H9 (cell line): Measurements from ENCODE around the gene SELENOS. TPM values are rescaled to one million over a fixed set of nuclear protein-coding genes. Genes with fewer than 3 reads are reported as not detected.

Experiments used
- DNase-seq: peaks from one replicate; pipeline ENCODE4 v3.0.0-alpha.2; 2017
- H2AFZ ChIP-seq: one replicate; pipeline ENCODE4 v1.6.1; 2013; ENCODE audit warnings: mild to moderate bottlenecking, low read length, control low read depth, moderate library complexity
- H2AK5ac ChIP-seq: 2 replicates; pipeline ENCODE4 v1.6.1; 2013; ENCODE audit warnings: low read length, control low read depth, mixed read lengths; ENCODE audit not compliant: insufficient read length
- H2BK120ac ChIP-seq: one replicate; pipeline ENCODE4 v1.6.1; 2013; ENCODE audit warnings: low read depth, mild to moderate bottlenecking, low read length, control low read depth, inconsistent platforms; ENCODE audit not compliant: poor library complexity, severe bottlenecking
- H2BK12ac ChIP-seq: 2 replicates; pipeline ENCODE4 v1.6.1; 2013; ENCODE audit warnings: low read length, control low read depth, mixed read lengths, low read depth; ENCODE audit not compliant: insufficient read length
- H2BK15ac ChIP-seq: 2 replicates; pipeline ENCODE4 v1.6.1; 2013; ENCODE audit warnings: low read depth, low read length, control low read depth
- H2BK20ac ChIP-seq: one replicate; pipeline ENCODE4 v1.6.1; 2013; ENCODE audit warnings: low read depth, mild to moderate bottlenecking, low read length, control low read depth, inconsistent platforms; ENCODE audit not compliant: poor library complexity, severe bottlenecking
- H2BK5ac ChIP-seq: 2 replicates; pipeline ENCODE4 v1.6.1; 2013; ENCODE audit warnings: low read length, control low read depth, mixed read lengths; ENCODE audit not compliant: insufficient read length
- H3K14ac ChIP-seq: 2 replicates; pipeline ENCODE4 v1.6.1; 2013; ENCODE audit warnings: low read length, control low read depth; ENCODE audit not compliant: insufficient read depth
- H3K18ac ChIP-seq: 2 replicates; pipeline ENCODE4 v1.6.1; 2013; ENCODE audit warnings: low read depth, mild to moderate bottlenecking, mixed read lengths, low read length, control low read depth; ENCODE audit not compliant: insufficient read length
- H3K23ac ChIP-seq: 2 replicates; pipeline ENCODE4 v1.6.1; 2013; ENCODE audit warnings: low read length, control low read depth, mixed read lengths, low read depth; ENCODE audit not compliant: insufficient read length
- H3K23me2 ChIP-seq: 2 replicates; pipeline ENCODE4 v1.6.1; 2013; ENCODE audit warnings: low read depth, mild to moderate bottlenecking, mixed read lengths, low read length, control low read depth; ENCODE audit not compliant: insufficient read length, poor library complexity, severe bottlenecking
- H3K27ac ChIP-seq: 2 replicates; pipeline ENCODE4 v1.5.1; 2013; ENCODE audit warnings: low read length, control low read depth, mixed read lengths, low read depth; ENCODE audit not compliant: insufficient read length
- H3K27me3 ChIP-seq: 2 replicates; pipeline ENCODE4 v1.6.1; 2013; ENCODE audit warnings: low read length, control low read depth, inconsistent platforms; ENCODE audit not compliant: insufficient read depth
- H3K4ac ChIP-seq: 2 replicates; pipeline ENCODE4 v1.6.1; 2013; ENCODE audit warnings: low read depth, mild to moderate bottlenecking, control low read depth, inconsistent platforms, low read length, moderate library complexity
- H3K4me1 ChIP-seq: 2 replicates; pipeline ENCODE4 v1.6.1; 2013; ENCODE audit warnings: low read length, control low read depth, inconsistent platforms; ENCODE audit not compliant: insufficient read depth
- H3K4me2 ChIP-seq: 2 replicates; pipeline ENCODE4 v1.6.1; 2013; ENCODE audit warnings: low read length, control low read depth, mixed read lengths; ENCODE audit not compliant: insufficient read length, insufficient read depth
- H3K56ac ChIP-seq: 2 replicates; pipeline ENCODE4 v1.6.1; 2013; ENCODE audit warnings: low read depth, mild to moderate bottlenecking, mixed read lengths, low read length, control low read depth; ENCODE audit not compliant: insufficient read length
- H3K79me1 ChIP-seq: 2 replicates; pipeline ENCODE4 v1.6.1; 2013; ENCODE audit warnings: low read depth, mild to moderate bottlenecking, moderate library complexity, low read length, control low read depth, inconsistent platforms; ENCODE audit not compliant: insufficient read depth, poor library complexity, severe bottlenecking
- H3K79me2 ChIP-seq: 2 replicates; pipeline ENCODE4 v1.6.1; 2013; ENCODE audit warnings: low read length, control low read depth, inconsistent platforms; ENCODE audit not compliant: insufficient read depth
- H3K9ac ChIP-seq: 2 replicates; pipeline ENCODE4 v1.6.1; 2013; ENCODE audit warnings: low read length, control low read depth, mixed read lengths; ENCODE audit not compliant: insufficient read length; ENCODE audit errors: extremely low read depth
- H3K9me3 ChIP-seq: one replicate; pipeline ENCODE4 v1.6.1; 2013; ENCODE audit warnings: low read depth, low read length, inconsistent platforms; ENCODE audit not compliant: control insufficient read depth
- H3T11ph ChIP-seq: one replicate; pipeline ENCODE4 v1.6.1; 2013; ENCODE audit warnings: mild to moderate bottlenecking, low read length, control low read depth, inconsistent platforms
- H4K20me1 ChIP-seq: one replicate; pipeline ENCODE4 v1.6.1; 2013; ENCODE audit not compliant: control insufficient read depth, insufficient read length, insufficient read depth
- H4K5ac ChIP-seq: 2 replicates; pipeline ENCODE4 v1.6.1; 2013; ENCODE audit warnings: low read depth, mild to moderate bottlenecking, mixed read lengths, low read length, control low read depth; ENCODE audit not compliant: insufficient read length
- H4K8ac ChIP-seq: replicated peaks from 2 replicates; pipeline ENCODE4 v1.6.1; 2013; ENCODE audit warnings: low read length, control low read depth, mixed read lengths, low read depth; ENCODE audit not compliant: insufficient read length
- H4K91ac ChIP-seq: 2 replicates; pipeline ENCODE4 v1.6.1; 2013; ENCODE audit warnings: low read depth, mild to moderate bottlenecking, moderate library complexity, mixed read lengths, low read length, control low read depth; ENCODE audit not compliant: insufficient read length
- H3K27ac Mint-ChIP-seq, 3 experiments: 2 replicates in 2 of 3; 3 replicates in 1 of 3; pipeline ENCODE4 v1.8.0; 2020 to 2021; ENCODE audit warnings: mixed read lengths in 3 of 3, mild to moderate bottlenecking in 1 of 3, moderate library complexity in 1 of 3
- H3K27me3 Mint-ChIP-seq: 2 replicates; pipeline ENCODE4 v1.8.0; 2021; ENCODE audit warnings: low read depth, mild to moderate bottlenecking, moderate library complexity, mixed read lengths
- H3K36me3 Mint-ChIP-seq, 3 experiments: 2 replicates in 2 of 3; 3 replicates in 1 of 3; pipeline ENCODE4 v1.8.0; 2020 to 2021; ENCODE audit warnings: low read depth in 3 of 3, mixed read lengths in 3 of 3; ENCODE audit not compliant: insufficient read depth in 1 of 3
- H3K4me1 Mint-ChIP-seq, 2 experiments: 2 replicates each; pipeline ENCODE4 v1.8.0; 2020; ENCODE audit warnings: mixed read lengths in 2 of 2
- H3K4me3 Mint-ChIP-seq, 2 experiments: 2 replicates in 1 of 2; 3 replicates in 1 of 2; pipeline ENCODE4 v1.8.0; 2020 to 2021; ENCODE audit warnings: mild to moderate bottlenecking in 2 of 2, mixed read lengths in 2 of 2, moderate library complexity in 1 of 2
- H3K9me3 Mint-ChIP-seq, 2 experiments: 2 replicates in 1 of 2; 3 replicates in 1 of 2; pipeline ENCODE4 v1.8.0; 2020; ENCODE audit warnings: mild to moderate bottlenecking in 2 of 2, mixed read lengths in 2 of 2, moderate library complexity in 1 of 2
- WGBS: extraction: QIAGEN DNeasy Blood & Tissue Kit; methylation state at CpG from one replicate; pipeline ENCODE4 v1.1.7; 2013; ENCODE audit warnings: missing lambda C conversion rate, low lambda C conversion rate, mixed read lengths; ENCODE audit not compliant: insufficient read length; ENCODE audit errors: extremely low coverage; 5-methylcytosine and 5-hydroxymethylcytosine counted together
- total RNA-seq: library from RNA; stranded (reverse); gene quantifications from 2 replicates; pipeline ENCODE4 v1.2.1, GENCODE V29; 2021
- TF ChIP-seq, protein P1 (sequence below): fragments of 200-600 bp; sonication (generic); conservative IDR thresholded peaks from 3 replicates; pipeline ENCODE4 v1.8.0; 2021; ENCODE audit warnings: antibody characterized with exemption, mild to moderate bottlenecking

The SELENOS gene
- total RNA-seq, 1 experiment from 2014 or later, result 57.7 TPM

DNA sequence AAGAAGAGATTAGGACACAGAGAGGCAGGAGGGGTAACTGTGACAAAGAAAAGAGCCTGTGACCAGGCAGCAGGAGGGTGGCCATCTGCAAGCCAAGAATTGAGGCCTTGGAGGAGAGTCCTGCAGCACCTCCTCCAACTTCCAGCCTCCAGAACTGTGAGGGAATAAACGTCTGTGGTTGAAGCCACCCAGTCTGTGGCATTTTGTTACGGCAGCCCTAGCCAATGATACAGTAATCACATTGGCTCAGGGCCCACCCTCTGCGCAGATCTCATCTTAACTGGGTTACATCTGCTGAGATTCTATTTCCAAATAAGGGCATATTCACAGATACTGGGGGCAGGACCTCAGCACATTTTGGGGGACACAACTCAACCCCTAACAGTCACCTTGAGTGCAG is 11.3 kb downstream of the SELENOS start:
- Histone ChIP-seq H3K23me2 (no peaks in the 10 kb centered on the region), H4K8ac (no peak overlapping the region), H3K9ac (no peak overlapping the region), H4K5ac (no peak overlapping the region), H2AK5ac (no peak overlapping the region), H3T11ph (no peak overlapping the region), H2BK12ac (no peak overlapping the region), H4K91ac (no peak overlapping the region), H2BK120ac (no peak overlapping the region), H3K79me2 (no peaks in the 10 kb centered on the region), H3K18ac (no peak overlapping the region), H2BK5ac (no peak overlapping the region), H2BK15ac (no peak overlapping the region), H3K4me1 (no peaks in the 10 kb centered on the region), H3K56ac (no peak overlapping the region), H3K9me3 (no peaks in the 10 kb centered on the region), H3K23ac (no peak overlapping the region), H2AFZ (no peak overlapping the region), H3K4ac (no peak overlapping the region), H3K27ac (no peak overlapping the region), H3K14ac (no peak overlapping the region), H3K79me1 (no peaks in the 10 kb centered on the region), H3K4me2 (no peak overlapping the region), H4K20me1 (no peaks in the 10 kb centered on the region), H2BK20ac (no peak overlapping the region), H3K27me3 (no peaks in the 10 kb centered on the region)
- no CpG with 5 or more reads among the region's 3 CpGs for WGBS
- H3K4me3 Mint-ChIP-seq, result no peak overlapping the region
- peaks cover 3% of the 10 kb centered on the region for H3K27me3 Mint-ChIP-seq
- TF ChIP-seq, protein P1, sequence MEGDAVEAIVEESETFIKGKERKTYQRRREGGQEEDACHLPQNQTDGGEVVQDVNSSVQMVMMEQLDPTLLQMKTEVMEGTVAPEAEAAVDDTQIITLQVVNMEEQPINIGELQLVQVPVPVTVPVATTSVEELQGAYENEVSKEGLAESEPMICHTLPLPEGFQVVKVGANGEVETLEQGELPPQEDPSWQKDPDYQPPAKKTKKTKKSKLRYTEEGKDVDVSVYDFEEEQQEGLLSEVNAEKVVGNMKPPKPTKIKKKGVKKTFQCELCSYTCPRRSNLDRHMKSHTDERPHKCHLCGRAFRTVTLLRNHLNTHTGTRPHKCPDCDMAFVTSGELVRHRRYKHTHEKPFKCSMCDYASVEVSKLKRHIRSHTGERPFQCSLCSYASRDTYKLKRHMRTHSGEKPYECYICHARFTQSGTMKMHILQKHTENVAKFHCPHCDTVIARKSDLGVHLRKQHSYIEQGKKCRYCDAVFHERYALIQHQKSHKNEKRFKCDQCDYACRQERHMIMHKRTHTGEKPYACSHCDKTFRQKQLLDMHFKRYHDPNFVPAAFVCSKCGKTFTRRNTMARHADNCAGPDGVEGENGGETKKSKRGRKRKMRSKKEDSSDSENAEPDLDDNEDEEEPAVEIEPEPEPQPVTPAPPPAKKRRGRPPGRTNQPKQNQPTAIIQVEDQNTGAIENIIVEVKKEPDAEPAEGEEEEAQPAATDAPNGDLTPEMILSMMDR, result no peak
- peaks cover 8% of the 10 kb centered on the region in 2 experiments for H3K4me1 Mint-ChIP-seq
- H3K9me3 Mint-ChIP-seq, result no peaks in the 10 kb centered on the region
- H3K27ac Mint-ChIP-seq, result no peak overlapping the region; a peak in 1 of 7 replicates
- DNase-seq, result no peak
- peaks cover 10 to 25% (median 16%) of the 10 kb centered on the region in 3 experiments; a peak in 5 of 7 replicates for H3K36me3 Mint-ChIP-seq
